ENCODE measurements around the gene TVP23B.
"Not testable (repeated sequence)": the region's sequence is repeated elsewhere in the genome, so short reads cannot be mapped to it uniquely, and the experiment has no call there.

The TVP23B gene

GRCh38 chr17:18794841-18795240 is 13.9 kb downstream of the TVP23B start:
- not testable (repeated sequence) for DNase-seq

DNA sequence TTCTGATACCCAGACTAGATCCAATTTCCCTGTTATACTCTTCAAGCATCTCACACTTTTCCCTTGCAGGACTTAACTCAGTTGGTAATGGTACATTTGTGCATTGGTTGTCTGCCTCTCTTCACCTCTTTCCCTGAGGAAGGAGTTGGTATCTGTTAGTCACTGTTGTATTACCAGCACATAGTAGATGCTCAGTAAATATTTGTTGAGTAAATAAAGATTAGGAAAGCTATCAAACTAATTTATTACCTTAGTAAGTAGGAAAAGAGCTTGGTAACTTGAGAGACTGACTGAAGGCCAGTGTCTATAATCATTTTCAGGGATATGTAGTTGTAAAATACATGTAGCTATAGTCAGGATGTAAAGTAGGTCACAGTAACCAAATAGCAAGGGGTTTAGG is 15.9 kb downstream of the TVP23B start:
- DNase-seq, result not testable (repeated sequence)

DNA sequence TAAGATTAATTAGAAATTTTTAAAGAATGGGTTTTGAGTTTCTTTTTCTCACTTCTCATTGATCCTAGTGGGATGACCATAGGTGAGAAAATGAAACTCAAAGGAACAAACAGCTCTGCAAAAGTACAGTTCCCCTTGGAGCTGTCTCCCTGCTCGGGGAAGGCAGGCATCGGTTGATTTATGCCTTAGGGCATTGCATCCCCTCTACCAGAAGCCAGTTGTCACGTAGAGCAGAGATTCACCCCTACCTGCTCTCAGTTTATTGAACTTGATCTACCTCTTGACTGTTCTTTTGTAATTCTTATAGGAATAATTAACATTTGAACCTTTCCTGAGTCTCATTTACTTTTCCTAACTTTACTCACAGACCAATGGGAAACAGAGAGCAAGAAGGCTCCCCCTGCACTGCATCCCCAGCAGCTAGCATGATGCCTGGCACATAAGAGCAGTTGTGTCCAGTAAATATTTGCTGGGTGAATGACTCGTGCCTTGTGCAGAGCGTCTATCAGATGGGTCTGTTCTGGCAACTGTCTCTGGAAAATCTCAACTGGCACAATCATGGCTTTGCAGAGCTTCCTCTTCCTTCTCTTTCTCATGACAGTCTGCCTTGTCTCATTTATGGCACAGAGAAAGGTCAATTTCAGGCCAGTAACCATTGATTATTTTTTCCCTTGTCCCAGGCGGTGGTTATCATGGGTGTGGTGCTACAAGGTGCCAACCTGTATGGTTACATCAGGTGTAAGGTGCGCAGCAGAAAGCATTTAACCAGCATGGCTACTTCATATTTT is 22.7 kb downstream of the TVP23B start:
- DNase-seq, result not testable (repeated sequence)

GRCh38 chr17:18815924-18816323 is 34.9 kb downstream of the TVP23B start:
- DNase-seq, result not testable (repeated sequence)

- DNase-seq, result not testable (repeated sequence)
These were observed 35.7 kb downstream of the TVP23B start for GRCh38 chr17:18816489-18817371.

GRCh38 chr17:18821430-18821829 is 40.4 kb downstream of the TVP23B start:
- not testable (repeated sequence) for DNase-seq

DNA sequence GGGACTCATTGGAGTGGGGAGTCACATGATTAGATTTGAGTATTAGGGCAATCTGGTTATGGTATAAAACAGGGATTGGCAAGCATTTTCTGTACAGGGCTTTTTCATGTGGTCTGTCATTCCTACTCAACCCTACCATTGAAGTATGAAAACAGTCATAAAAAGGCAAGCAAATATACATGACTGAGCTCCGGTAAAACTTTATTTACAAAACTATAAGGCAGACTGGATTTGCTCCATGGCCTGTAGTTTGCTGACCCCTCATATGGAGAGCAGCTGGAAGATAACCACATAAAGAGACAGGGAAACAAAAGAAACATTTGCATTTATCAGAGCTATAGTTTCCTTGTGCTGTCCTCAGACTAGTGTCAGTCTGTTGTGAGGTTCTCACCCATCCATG is 46.6 kb downstream of the TVP23B start:
- not testable (repeated sequence) for DNase-seq

GRCh38 chr17:18848501-18848900 is 67.5 kb downstream of the TVP23B start:
- DNase-seq, result no peak

DNA sequence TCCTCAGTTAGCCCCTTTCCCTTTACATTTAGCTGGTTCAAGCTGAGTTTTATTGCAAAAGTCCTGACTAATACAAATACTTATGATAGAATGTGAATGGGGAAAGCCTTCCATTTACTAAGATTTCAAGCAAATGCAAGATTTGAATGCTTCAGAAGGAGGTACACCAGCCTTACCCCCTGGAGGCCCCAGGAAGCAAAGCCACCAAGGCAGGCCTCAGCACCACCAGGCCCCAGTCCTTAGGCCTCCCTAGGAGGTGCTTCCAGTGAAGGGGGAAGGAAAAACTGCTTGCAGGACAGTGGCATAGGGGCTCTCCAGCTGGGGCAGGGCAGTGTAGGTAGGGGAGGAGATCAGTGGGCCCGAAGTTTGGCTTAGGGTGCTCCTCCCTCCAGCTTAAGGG is 69.7 kb downstream of the TVP23B start:
- DNase-seq, result no peak

GRCh38 chr17:18851201-18851600 is 70.2 kb downstream of the TVP23B start:
- DNase-seq, result no peak

- no peak for DNase-seq
These were observed 74.0 kb downstream of the TVP23B start for GRCh38 chr17:18854956-18855355.

DNA sequence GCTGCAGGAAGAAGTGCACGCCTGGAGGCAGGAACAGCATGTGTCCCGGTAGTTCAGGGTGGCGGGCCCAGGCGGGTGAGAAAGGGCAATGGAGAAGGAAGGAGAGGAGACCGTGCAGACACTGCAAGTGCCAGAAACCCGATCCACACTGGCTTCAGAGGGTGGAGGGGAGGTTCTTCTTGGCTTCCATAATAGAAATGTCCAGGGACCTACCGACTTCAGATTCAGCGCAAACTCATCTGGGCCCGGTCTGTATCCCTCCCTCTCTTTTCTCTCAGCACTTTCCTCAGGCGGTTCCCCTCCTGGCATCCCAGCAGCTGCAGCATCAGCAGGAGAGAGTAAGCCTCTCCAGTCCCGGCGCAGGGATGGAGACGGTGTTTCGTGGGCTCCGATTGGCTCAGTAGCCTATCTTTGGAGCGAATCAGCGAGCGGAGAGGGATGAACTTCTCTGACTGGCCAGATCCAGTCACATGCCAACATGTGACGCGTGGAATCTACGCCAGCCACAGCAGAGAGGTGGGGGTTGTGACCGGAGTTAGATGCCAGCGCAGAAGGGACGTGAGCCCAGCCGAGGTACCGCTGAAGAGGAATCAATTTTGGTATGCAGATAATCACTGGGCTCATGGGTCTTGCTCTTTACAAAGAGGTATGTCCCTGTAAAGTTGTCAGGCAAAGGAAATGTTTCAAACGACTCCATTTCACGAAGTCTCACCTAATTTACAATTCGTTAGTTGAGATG is 75.0 kb downstream of the TVP23B start:
- peak; percentile 77 for DNase-seq
